H1 (cell line): ENCODE data around the gene MDM4. TPM values are rescaled to one million over a fixed set of nuclear protein-coding genes. Genes with fewer than 3 reads are reported as not detected.

ENCODE experiments used
- CTCF ChIA-PET: fragments of 300-600 bp; sonication (Branson Sonifier 250); formaldehyde crosslinking; loops from one replicate; lab custom pipeline; 2021; ENCODE audit not compliant: partially characterized antibody; lab: Charles Lee
- POLR2A ChIA-PET: fragments of 300-600 bp; sonication (Branson Sonifier 250); formaldehyde crosslinking; loops from one replicate; lab custom pipeline; 2021; ENCODE audit warnings: inconsistent platforms; ENCODE audit not compliant: partially characterized antibody; lab: Charles Lee
- DNase-seq, 2 experiments: peaks; one replicate each; pipeline versions ENCODE4 v3.0.0 to v3.0.0-alpha.2; 2010 to 2022; ENCODE audit warnings: low spot score in 2 of 2, low read depth in 1 of 2, mixed read lengths in 1 of 2
- FAIRE-seq: peaks from 2 replicates; lab custom pipeline; 2011; peaks lifted over from hg19 to GRCh38; lab: Jason Lieb, UNC
- H2AFZ ChIP-seq: 2 replicates; pipeline ENCODE4 v1.8.1; 2012; ENCODE audit warnings: low read length, inconsistent platforms
- H2AK5ac ChIP-seq: 2 replicates; pipeline ENCODE4 v1.6.1; 2013; ENCODE audit warnings: low read depth, low read length
- H2BK120ac ChIP-seq: replicated peaks from 2 replicates; pipeline ENCODE3; 2013; ENCODE audit warnings: low read depth, low read length, inconsistent platforms
- H2BK12ac ChIP-seq: 2 replicates; pipeline ENCODE4 v1.6.1; 2013; ENCODE audit warnings: low read depth, low read length
- H2BK15ac ChIP-seq: 2 replicates; pipeline ENCODE4 v1.6.1; 2013; ENCODE audit warnings: low read length
- H2BK20ac ChIP-seq: 2 replicates; pipeline ENCODE4 v1.6.1; 2013; ENCODE audit warnings: low read length
- H2BK5ac ChIP-seq: 2 replicates; pipeline ENCODE4 v1.6.1; 2013; ENCODE audit warnings: low read depth, low read length
- H3K14ac ChIP-seq: 2 replicates; pipeline ENCODE4 v1.6.1; 2013; ENCODE audit warnings: inconsistent platforms; ENCODE audit not compliant: insufficient read length
- H3K18ac ChIP-seq: 2 replicates; pipeline ENCODE4 v1.6.1; 2013; ENCODE audit warnings: low read length; ENCODE audit errors: extremely low read depth
- H3K23ac ChIP-seq: 2 replicates; pipeline ENCODE4 v1.6.1; 2013; ENCODE audit warnings: inconsistent platforms; ENCODE audit not compliant: insufficient read length
- H3K23me2 ChIP-seq: 2 replicates; pipeline ENCODE4 v1.6.1; 2013; ENCODE audit warnings: low read depth, low read length
- H3K27ac ChIP-seq: 2 replicates; pipeline ENCODE4 v1.6.1; 2011; ENCODE audit warnings: low read depth, low read length, inconsistent platforms
- H3K27me3 ChIP-seq, 4 experiments: replicated peaks in 1 of 4; 1 replicate in 1 of 4; 2 replicates in 3 of 4; pipeline versions ENCODE4 v1.6.1 to v1.8.1; 2011 to 2013; ENCODE audit warnings: low read length in 3 of 4, mild to moderate bottlenecking in 3 of 4, inconsistent platforms in 2 of 4, mixed read lengths in 2 of 4, moderate library complexity in 1 of 4; ENCODE audit not compliant: control insufficient read depth in 3 of 4, insufficient read depth in 3 of 4; ENCODE audit errors: extremely low read depth in 1 of 4
- H3K36me3 ChIP-seq, 4 experiments: 2 replicates each; pipeline versions ENCODE4 v1.6.1 to v1.8.1; 2011 to 2013; ENCODE audit warnings: mild to moderate bottlenecking in 4 of 4, low read length in 3 of 4, moderate library complexity in 2 of 4, control low read depth in 1 of 4, inconsistent platforms in 1 of 4; ENCODE audit not compliant: insufficient read depth in 4 of 4, control insufficient read depth in 2 of 4
- H3K4ac ChIP-seq: replicated peaks from 2 replicates; pipeline ENCODE3; 2013; ENCODE audit warnings: low read length, low read depth, mixed read lengths, inconsistent platforms; ENCODE audit not compliant: insufficient read length
- H3K4me1 ChIP-seq, 4 experiments: replicated peaks in 1 of 4; 1 replicate in 1 of 4; 2 replicates in 3 of 4; pipeline versions ENCODE4 v1.6.1 to v1.8.1; 2011 to 2013; ENCODE audit warnings: low read length in 3 of 4, inconsistent platforms in 2 of 4, mixed read lengths in 1 of 4; ENCODE audit not compliant: insufficient read depth in 4 of 4, control insufficient read depth in 3 of 4
- H3K4me2 ChIP-seq, 2 experiments: 2 replicates each; pipeline versions ENCODE4 v1.6.1 to v1.8.1; 2011 to 2013; ENCODE audit warnings: low read depth in 2 of 2, low read length in 2 of 2, control low read depth in 1 of 2, inconsistent platforms in 1 of 2, mild to moderate bottlenecking in 1 of 2; ENCODE audit not compliant: insufficient read depth in 1 of 2
- H3K4me3 ChIP-seq, 4 experiments: fragments of 200-600, 300-600 bp in 1 of 4; sonication (generic), shearing (Covaris generic), sonication (Bioruptor Twin) in 1 of 4; 2 replicates each; pipeline versions ENCODE4 v1.5.1 to v1.8.1; 2011 to 2016; ENCODE audit warnings: low read length in 4 of 4, low read depth in 3 of 4, control low read depth in 2 of 4, inconsistent platforms in 2 of 4, mild to moderate bottlenecking in 2 of 4, mixed read lengths in 1 of 4, moderate library complexity in 1 of 4; ENCODE audit not compliant: insufficient read depth in 2 of 4; ENCODE audit errors: extremely low read depth in 1 of 4
- H3K56ac ChIP-seq: replicated peaks from 2 replicates; pipeline ENCODE3; 2013; ENCODE audit warnings: low read depth, mild to moderate bottlenecking, mixed read lengths, low read length, inconsistent platforms; ENCODE audit not compliant: insufficient read length
- H3K79me1 ChIP-seq: 2 replicates; pipeline ENCODE4 v1.6.1; 2013; ENCODE audit warnings: low read depth, low read length, control low read depth
- H3K79me2 ChIP-seq, 2 experiments: 2 replicates each; pipeline versions ENCODE4 v1.6.1 to v1.8.1; 2012 to 2013; ENCODE audit warnings: low read length in 2 of 2, mild to moderate bottlenecking in 2 of 2, inconsistent platforms in 1 of 2; ENCODE audit not compliant: insufficient read depth in 2 of 2, control insufficient read depth in 1 of 2
- H3K9ac ChIP-seq, 4 experiments: replicated peaks in 1 of 4; 1 replicate in 1 of 4; 2 replicates in 3 of 4; pipeline versions ENCODE4 v1.6.1 to v1.8.1; 2011 to 2013; ENCODE audit warnings: low read depth in 3 of 4, low read length in 3 of 4, control low read depth in 2 of 4, mild to moderate bottlenecking in 2 of 4, moderate library complexity in 2 of 4, inconsistent platforms in 1 of 4; ENCODE audit errors: extremely low read depth in 1 of 4
- H3K9me3 ChIP-seq, 2 experiments: 2 replicates each; pipeline versions ENCODE4 v1.6.1 to v1.8.1; 2012 to 2013; ENCODE audit warnings: mild to moderate bottlenecking in 2 of 2, moderate library complexity in 2 of 2, control low read depth in 1 of 2, inconsistent platforms in 1 of 2, low read depth in 1 of 2, low read length in 1 of 2, mixed read lengths in 1 of 2; ENCODE audit not compliant: insufficient read depth in 2 of 2
- H4K20me1 ChIP-seq, 2 experiments: replicated peaks in 1 of 2; 2 replicates each; pipeline versions ENCODE3 to v1.8.1; 2011 to 2013; ENCODE audit warnings: inconsistent platforms in 2 of 2, low read length in 2 of 2, mild to moderate bottlenecking in 1 of 2; ENCODE audit not compliant: insufficient read depth in 2 of 2, control insufficient read depth in 1 of 2
- H4K5ac ChIP-seq: 2 replicates; pipeline ENCODE4 v1.6.1; 2013; ENCODE audit warnings: low read length, low read depth, mixed read lengths, inconsistent platforms; ENCODE audit not compliant: insufficient read length
- H4K8ac ChIP-seq: 2 replicates; pipeline ENCODE4 v1.8.0; 2013; ENCODE audit warnings: mild to moderate bottlenecking, moderate library complexity, low read length, inconsistent platforms; ENCODE audit not compliant: insufficient read depth; ENCODE audit errors: extremely low read depth
- H4K91ac ChIP-seq: replicated peaks from 2 replicates; pipeline ENCODE3; 2013; ENCODE audit warnings: low read length, mixed read lengths, inconsistent platforms; ENCODE audit not compliant: insufficient read length
- BCL11A ChIP-seq, 2 experiments: IDR thresholded peaks; one replicate each; pipeline ENCODE4 v1.6.1; 2011; ENCODE audit warnings: low read depth in 2 of 2, low read length in 2 of 2, mild to moderate bottlenecking in 2 of 2
- EP300 ChIP-seq, 2 experiments: IDR thresholded peaks; 1 replicate in 1 of 2; 2 replicates in 1 of 2; pipeline ENCODE4 v1.6.1; 2011 to 2012; ENCODE audit warnings: low read depth in 2 of 2, low read length in 2 of 2, mild to moderate bottlenecking in 2 of 2, borderline replicate concordance in 1 of 2, inconsistent platforms in 1 of 2, moderate library complexity in 1 of 2
- FOSL1 ChIP-seq: IDR thresholded peaks from 2 replicates; pipeline ENCODE4 v1.6.1; 2011; ENCODE audit warnings: mild to moderate bottlenecking, low read depth, low read length, moderate library complexity; ENCODE audit not compliant: insufficient read depth
- KDM1A ChIP-seq: fragments of 200-600, 300-600 bp; sonication (generic); IDR thresholded peaks from 2 replicates; pipeline ENCODE4 v1.7.1; 2016; ENCODE audit warnings: mild to moderate bottlenecking, low read length, borderline replicate concordance
- PHF8 ChIP-seq: fragments of 200-600 bp; sonication (generic); conservative IDR thresholded peaks from 2 replicates; pipeline ENCODE4 v1.7.1; 2012; ENCODE audit warnings: low read depth, mild to moderate bottlenecking, inconsistent platforms, low read length, moderate library complexity
- POU5F1 ChIP-seq: IDR thresholded peaks from 2 replicates; pipeline ENCODE4 v1.6.1; 2011; ENCODE audit warnings: low read depth, mild to moderate bottlenecking, low read length, moderate library complexity
- SIN3A ChIP-seq, 2 experiments: IDR thresholded peaks in 1 of 2; conservative IDR thresholded peaks in 1 of 2; 2 replicates each; pipeline ENCODE4 v1.6.1; 2011 to 2012; ENCODE audit warnings: low read length in 2 of 2, improper control_type of control experiment in 1 of 2, low read depth in 1 of 2, mild to moderate bottlenecking in 1 of 2
- SIRT6 ChIP-seq: IDR thresholded peaks from one replicate; pipeline ENCODE4 v1.7.1; 2012; ENCODE audit warnings: low read length, inconsistent platforms
- SRF ChIP-seq: IDR thresholded peaks from 2 replicates; pipeline ENCODE4 v1.6.1; 2011; ENCODE audit warnings: mild to moderate bottlenecking, low read depth, low read length, moderate library complexity
- WGBS, 2 experiments: shearing (Covaris generic) in 1 of 2; methylation state at CpG; one replicate each; pipeline versions ENCODE4 v1.1.6 to v1.1.7; 2013 to 2015; ENCODE audit warnings: low lambda C conversion rate in 2 of 2, mixed read lengths in 2 of 2, inconsistent platforms in 1 of 2, low coverage in 1 of 2, missing lambda C conversion rate in 1 of 2; ENCODE audit not compliant: insufficient replicate concordance in 2 of 2, insufficient coverage in 1 of 2, insufficient read length in 1 of 2; ENCODE audit errors: extremely low coverage in 1 of 2, missing lambda C conversion rate in 1 of 2; 5-methylcytosine and 5-hydroxymethylcytosine counted together
- polyA plus RNA-seq, 7 experiments: library from polyadenylated mRNA; depleted of rRNA in 3 of 7; stranded (reverse) in 5 of 7; unstranded in 2 of 7; fragments of >200 nt in 5 of 7; fragments of 200-250 nt in 2 of 7; gene quantifications; 1 replicate in 5 of 7; 2 replicates in 1 of 7; 4 replicates in 1 of 7; pipeline versions ENCODE4 v1.2.1 to v1.2.3, GENCODE V29; 2011 to 2013; ENCODE audit warnings: missing spikeins in 2 of 7, mixed read lengths in 2 of 7
- total RNA-seq: library from RNA; stranded (reverse); fragmentation: NEBNext Ultra II Directional; extraction: Animal tissue kit (Norgen Biotek cat#: 25700); gene quantifications from 2 replicates; pipeline ENCODE4 v1.2.1, GENCODE V29; 2021
- TF ChIP-seq, protein P1 (sequence below): IDR thresholded peaks from 2 replicates; pipeline ENCODE4 v1.6.1; 2012; ENCODE audit warnings: low read length, inconsistent platforms
- TF ChIP-seq, protein P2 (sequence below): IDR thresholded peaks from 2 replicates; pipeline ENCODE4 v1.6.1; 2012; ENCODE audit warnings: inconsistent platforms

The MDM4 gene
- total and polyA plus RNA-seq, 2 of the 8 experiments (the other 6 are each of a cell fraction or from before 2014, with no cell fraction given), result 10.8 to 84.9 TPM

DNA sequence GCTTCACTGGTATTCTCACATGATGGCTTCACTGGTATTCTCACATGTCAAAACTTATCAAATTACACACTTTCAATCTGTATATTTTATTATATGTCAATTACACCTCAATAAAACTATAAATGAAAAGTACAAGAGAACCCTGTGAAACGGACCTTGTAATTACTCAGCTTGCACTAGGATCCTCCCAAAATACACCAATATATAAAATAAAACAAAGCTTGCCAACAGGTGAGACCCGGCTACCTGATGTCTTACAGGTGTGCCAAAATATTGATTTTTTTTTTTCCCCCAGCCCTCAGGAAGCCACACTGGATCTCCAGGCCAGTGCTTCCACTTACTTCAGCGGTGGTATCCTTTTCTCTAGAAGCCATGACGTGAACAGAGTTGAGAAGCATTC lies 44.5 kb upstream of the MDM4 start:
- Histone ChIP-seq H3K14ac (no peak overlapping the region), H3K79me2 (no peaks in the 10 kb centered on the region; a peak in 1 of 4 replicates), H3K18ac (no peak overlapping the region), H4K5ac (no peak overlapping the region), H4K20me1 (no peaks in the 10 kb centered on the region), H3K56ac (no peak overlapping the region), H3K4me3 (no peak overlapping the region), H3K23me2 (no peaks in the 10 kb centered on the region), H4K91ac (no peak overlapping the region), H3K27ac (no peak overlapping the region), H2BK20ac (no peak overlapping the region), H3K27me3 (no peaks in the 10 kb centered on the region), H3K4me1 (peaks cover 0 to 5% (median 1%) of the 10 kb centered on the region in 4 experiments; a peak in 3 of 7 replicates), H2BK5ac (no peak overlapping the region), H2BK15ac (no peak overlapping the region), H2BK12ac (no peak overlapping the region), H3K9me3 (no peaks in the 10 kb centered on the region), H3K9ac (no peak overlapping the region), H2BK120ac (no peak overlapping the region), H3K79me1 (peaks cover 2% of the 10 kb centered on the region), H3K36me3 (peaks cover 0 to 2% (median under 1%) of the 10 kb centered on the region in 4 experiments; a peak in 3 of 8 replicates), H2AK5ac (no peak overlapping the region), H4K8ac (no peak overlapping the region), H3K4me2 (no peak overlapping the region), H3K23ac (no peak overlapping the region), H3K4ac (no peak overlapping the region), H2AFZ (no peak overlapping the region)
- WGBS, 2 experiments, result 98% methylated on average over 4 of the region's 4 CpGs; no CpG with 5 or more reads in 1 of the 2 experiments
- ChIA-PET POLR2A (interaction anchor here (1.0 to 2.0 kb wide), 2 partner anchors 10 to 15 kb away, joined by 4 to 6 read pairs; no protein-coding TSS in a partner anchor), CTCF (interaction anchor here (18.7 to 49.0 kb wide), 2 partner anchors 27 to 28 kb away, joined by 359 to 2124 read pairs; partner anchors contain the start of gene PIK3C2B)
- no peak for DNase-seq
- no peak for FAIRE-seq
- TF ChIP-seq SIRT6 (no peak), POU5F1 (no peak), FOSL1 (no peak), KDM1A (no peak), SRF (no peak), EP300 (IDR thresholded peaks at IDR 0.05; ENCODE audit: borderline replicate concordance in 1 of 2, low read depth in 2 of 2, low read length in 2 of 2) (no peak), PHF8 (no peak), SIN3A (conservative IDR thresholded peaks at IDR 0.05 in 1 of 2, IDR thresholded peaks at IDR 0.05 in 1 of 2; ENCODE audit: low read depth in 1 of 2, low read length in 2 of 2) (no peak), BCL11A (IDR thresholded peaks at IDR 0.05; ENCODE audit: low read depth in 2 of 2, low read length in 2 of 2) (no peak)
- TF ChIP-seq, protein P1, sequence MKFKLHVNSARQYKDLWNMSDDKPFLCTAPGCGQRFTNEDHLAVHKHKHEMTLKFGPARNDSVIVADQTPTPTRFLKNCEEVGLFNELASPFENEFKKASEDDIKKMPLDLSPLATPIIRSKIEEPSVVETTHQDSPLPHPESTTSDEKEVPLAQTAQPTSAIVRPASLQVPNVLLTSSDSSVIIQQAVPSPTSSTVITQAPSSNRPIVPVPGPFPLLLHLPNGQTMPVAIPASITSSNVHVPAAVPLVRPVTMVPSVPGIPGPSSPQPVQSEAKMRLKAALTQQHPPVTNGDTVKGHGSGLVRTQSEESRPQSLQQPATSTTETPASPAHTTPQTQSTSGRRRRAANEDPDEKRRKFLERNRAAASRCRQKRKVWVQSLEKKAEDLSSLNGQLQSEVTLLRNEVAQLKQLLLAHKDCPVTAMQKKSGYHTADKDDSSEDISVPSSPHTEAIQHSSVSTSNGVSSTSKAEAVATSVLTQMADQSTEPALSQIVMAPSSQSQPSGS, result no peak
- TF ChIP-seq, protein P2, sequence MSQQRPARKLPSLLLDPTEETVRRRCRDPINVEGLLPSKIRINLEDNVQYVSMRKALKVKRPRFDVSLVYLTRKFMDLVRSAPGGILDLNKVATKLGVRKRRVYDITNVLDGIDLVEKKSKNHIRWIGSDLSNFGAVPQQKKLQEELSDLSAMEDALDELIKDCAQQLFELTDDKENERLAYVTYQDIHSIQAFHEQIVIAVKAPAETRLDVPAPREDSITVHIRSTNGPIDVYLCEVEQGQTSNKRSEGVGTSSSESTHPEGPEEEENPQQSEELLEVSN, result no peak
